NT2/D1 (cell line): ENCODE results near the gene SLC16A5.

Experiments
- SUZ12 ChIP-seq: IDR thresholded peaks from 2 replicates; pipeline ENCODE4 v1.6.1; 2011; ENCODE audit not compliant: insufficient read length, insufficient read depth; ENCODE audit errors: extremely low read depth
- YY1 ChIP-seq: IDR thresholded peaks from 2 replicates; pipeline ENCODE4 v1.6.1; 2011; ENCODE audit not compliant: insufficient read length, insufficient read depth
- ZNF274 ChIP-seq: IDR thresholded peaks from 2 replicates; pipeline ENCODE4 v1.6.1; 2011; ENCODE audit warnings: mild to moderate bottlenecking, low read depth, low read length

- TF ChIP-seq SUZ12 (no peak), YY1 (no peak), ZNF274 (no peak)
Observed at GRCh38 chr17:75093548-75094158, 5.9 kb downstream of the SLC16A5 start.
